Measurements from ENCODE around the gene RNF223. TPM values are rescaled to one million over a fixed set of nuclear protein-coding genes. Genes with fewer than 3 reads are reported as not detected.

The RNF223 gene
- total and polyA plus RNA-seq, 4 donors = 0.20 TPM; not detected in 3

DNA sequence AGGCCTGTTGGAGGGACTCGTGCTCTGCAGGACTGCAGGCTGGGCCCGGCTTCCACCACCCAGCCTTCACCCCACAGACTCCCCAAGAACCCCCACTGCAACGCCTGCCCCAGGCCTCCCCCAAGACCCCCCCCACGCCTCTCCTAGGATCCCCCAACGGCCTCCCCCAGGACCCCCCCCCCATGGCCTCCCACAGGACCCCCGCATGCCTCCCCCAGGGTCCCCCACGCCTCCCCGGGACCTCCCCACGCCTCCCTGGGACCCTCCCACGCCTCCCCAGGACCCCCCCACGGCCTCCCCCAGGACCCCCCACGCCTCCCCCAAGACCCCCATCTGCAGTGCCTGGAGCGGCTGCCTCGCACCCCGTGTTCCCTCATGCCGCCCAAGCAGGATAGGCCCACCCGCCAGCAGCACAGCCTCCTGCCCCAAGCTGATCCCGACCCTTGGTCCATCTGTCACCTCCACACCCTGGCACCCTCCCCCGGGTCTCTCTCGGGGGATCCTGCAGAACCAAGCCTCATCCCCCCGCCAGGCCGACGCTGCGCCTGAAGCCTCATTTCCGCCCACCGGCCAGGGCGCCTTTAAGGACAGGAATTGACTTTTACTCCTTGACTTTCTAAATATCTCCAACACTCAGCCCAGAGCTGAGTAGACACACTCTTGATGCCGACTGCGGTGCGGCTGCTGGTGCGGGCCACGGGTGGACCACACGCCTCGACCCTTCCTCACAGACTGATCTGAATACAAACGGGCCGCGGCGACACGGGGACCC, 14.1 kb upstream of the RNF223 start:
- Histone ChIP-seq H3K27ac (ENCODE audit: low read depth, low read length) (no peak overlapping the region), H3K36me3 (ENCODE audit: control insufficient read depth, insufficient read depth, low read length) (peaks cover 89% of the 10 kb centered on the region), H3K4me3 (ENCODE audit: low read depth, low read length) (no peak overlapping the region), H3K9me3 (ENCODE audit: control insufficient read depth, insufficient read depth, low read length) (no peaks in the 10 kb centered on the region), H3K27me3 (ENCODE audit: control insufficient read depth, insufficient read depth, low read length) (no peaks in the 10 kb centered on the region), H3K4me1 (ENCODE audit: control insufficient read depth, insufficient read depth, low read length) (no peaks in the 10 kb centered on the region)
- no peak for DNase-seq (ENCODE audit: low read depth in 4 of 6, low spot score in 6 of 6)
- 94% methylated on average over 26 of the region's 39 CpGs for WGBS (ENCODE audit: insufficient coverage)

DNA sequence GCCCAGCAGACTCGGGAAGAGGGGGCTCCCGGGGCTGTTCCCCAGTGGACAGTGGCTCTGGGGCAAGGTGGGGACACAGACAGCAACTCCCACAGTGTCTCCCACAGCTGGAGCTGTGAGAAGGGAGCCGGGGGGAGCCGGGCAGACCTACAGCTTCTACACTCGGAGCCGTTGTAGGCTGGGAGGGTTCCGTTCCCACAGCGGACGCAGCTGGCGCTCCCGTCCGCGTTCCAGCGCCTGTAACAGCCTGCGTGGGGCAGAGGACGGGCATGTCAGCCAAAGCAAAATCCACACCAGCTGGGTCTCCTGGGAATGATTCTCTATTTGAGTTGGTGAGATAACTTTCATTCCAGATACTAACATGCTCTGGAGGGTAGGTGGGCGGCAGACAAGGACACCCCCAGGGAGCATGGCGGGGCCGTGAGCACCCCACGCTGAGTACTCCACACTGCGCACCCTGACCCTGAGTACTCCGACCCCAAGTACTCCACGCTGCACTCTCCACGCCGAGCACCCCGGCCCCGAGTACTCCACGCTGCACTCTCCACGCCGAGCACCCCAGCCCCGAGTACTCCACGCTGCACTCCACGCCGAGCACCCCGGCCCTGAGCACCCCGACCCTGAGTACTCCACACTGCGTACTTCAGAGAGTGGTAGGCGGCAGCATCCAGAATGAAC, 13.4 kb upstream of the RNF223 start:
- H3K27me3 ChIP-seq (ENCODE audit: control insufficient read depth, insufficient read depth, low read length) = no peaks in the 10 kb centered on the region
- H3K4me1 ChIP-seq (ENCODE audit: control insufficient read depth, insufficient read depth, low read length) = no peaks in the 10 kb centered on the region
- no peak overlapping the region for H3K27ac ChIP-seq (ENCODE audit: low read depth, low read length)
- no peaks in the 10 kb centered on the region for H3K9me3 ChIP-seq (ENCODE audit: control insufficient read depth, insufficient read depth, low read length)
- WGBS (ENCODE audit: insufficient coverage) = 94% methylated on average over 29 of the region's 38 CpGs
- H3K36me3 ChIP-seq (ENCODE audit: control insufficient read depth, insufficient read depth, low read length) = peaks cover 95% of the 10 kb centered on the region
- no peak for DNase-seq (ENCODE audit: low read depth in 4 of 6, low spot score in 6 of 6)
- H3K4me3 ChIP-seq (ENCODE audit: low read depth, low read length) = no peak overlapping the region

DNA sequence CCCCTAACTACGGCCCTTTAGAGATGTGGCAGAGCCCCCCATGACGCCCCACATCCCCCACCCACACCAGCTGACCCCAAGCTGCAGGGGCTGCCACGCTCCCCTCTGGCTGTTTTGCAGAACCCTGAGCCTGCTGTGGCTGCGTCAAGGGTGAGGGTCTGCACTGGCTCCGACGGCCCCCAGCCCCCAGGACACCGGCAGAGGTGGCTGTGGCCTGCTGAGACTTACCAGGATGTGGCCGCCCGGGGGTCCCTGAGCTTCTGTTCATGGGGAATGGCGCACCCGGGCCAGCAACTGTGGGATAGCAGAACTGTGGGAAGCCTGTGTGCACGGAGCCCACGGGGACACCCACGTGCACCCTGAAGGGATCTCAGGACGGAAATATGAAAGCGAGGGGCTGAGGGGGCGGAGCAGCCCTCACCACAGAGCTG, 12.8 kb upstream of the RNF223 start:
- no peaks in the 10 kb centered on the region for H3K27me3 ChIP-seq (ENCODE audit: control insufficient read depth, insufficient read depth, low read length)
- whole genome bisulfite sequencing (ENCODE audit: insufficient coverage) = 91% methylated on average over 17 of the region's 17 CpGs
- no peaks in the 10 kb centered on the region for H3K4me1 ChIP-seq (ENCODE audit: control insufficient read depth, insufficient read depth, low read length)
- H3K27ac ChIP-seq (ENCODE audit: low read depth, low read length) = no peak overlapping the region
- no peak overlapping the region for H3K4me3 ChIP-seq (ENCODE audit: low read depth, low read length)
- no peak for DNase-seq (ENCODE audit: low read depth in 4 of 6, low spot score in 6 of 6)
- H3K9me3 ChIP-seq (ENCODE audit: control insufficient read depth, insufficient read depth, low read length) = no peaks in the 10 kb centered on the region
- peaks cover 95% of the 10 kb centered on the region for H3K36me3 ChIP-seq (ENCODE audit: control insufficient read depth, insufficient read depth, low read length)

DNA sequence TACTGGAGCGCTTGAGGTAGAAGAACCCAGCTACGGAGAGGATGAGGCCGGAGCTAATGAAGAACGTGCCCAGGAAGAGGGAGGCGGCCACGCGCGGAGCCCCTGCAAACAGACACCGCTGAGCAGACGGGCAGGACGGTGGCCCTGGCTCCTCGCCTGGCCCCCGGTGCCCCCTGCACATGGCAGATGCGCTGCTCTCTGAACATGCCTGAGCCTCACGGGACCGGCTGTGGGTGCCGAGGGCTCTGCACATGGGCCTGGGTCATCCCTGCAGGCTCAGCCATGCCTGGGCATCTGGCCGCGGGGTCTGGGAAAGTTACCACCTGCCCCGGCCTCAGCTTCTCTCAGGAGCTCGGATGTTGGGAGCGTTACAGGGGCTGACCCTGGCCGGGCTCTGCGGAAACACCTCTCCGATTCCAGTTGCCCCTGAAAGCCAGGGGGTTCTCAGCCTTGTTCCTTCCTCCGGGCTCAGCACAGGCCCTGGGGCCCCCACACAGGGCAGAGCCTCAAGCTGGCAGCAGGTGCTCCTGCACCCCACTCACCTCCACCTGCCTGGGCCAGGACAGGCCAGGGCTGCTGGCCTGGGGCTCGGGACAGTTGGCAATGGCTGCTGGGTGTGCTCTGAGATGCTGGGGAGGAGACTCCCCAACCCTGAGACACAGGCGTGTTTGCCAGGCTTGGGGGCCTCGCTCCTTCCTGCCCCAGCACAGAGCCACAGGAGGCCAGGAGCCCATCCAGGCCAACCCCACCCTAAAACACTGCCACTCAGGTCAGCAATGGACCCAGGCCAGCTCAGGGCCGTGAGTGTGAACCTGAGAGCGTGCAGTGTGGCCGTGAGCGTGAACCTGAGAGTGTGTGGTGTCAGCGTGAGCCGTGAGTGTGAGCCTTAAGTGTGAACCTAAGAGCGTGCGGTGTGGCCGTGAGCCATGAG, 12.1 kb upstream of the RNF223 start:
- 91% methylated on average over 35 of the region's 38 CpGs for WGBS (ENCODE audit: insufficient coverage)
- Histone ChIP-seq H3K9me3 (ENCODE audit: control insufficient read depth, insufficient read depth, low read length) (no peaks in the 10 kb centered on the region), H3K36me3 (ENCODE audit: control insufficient read depth, insufficient read depth, low read length) (peaks cover 98% of the 10 kb centered on the region), H3K4me1 (ENCODE audit: control insufficient read depth, insufficient read depth, low read length) (no peaks in the 10 kb centered on the region), H3K4me3 (ENCODE audit: low read depth, low read length) (no peak overlapping the region), H3K27me3 (ENCODE audit: control insufficient read depth, insufficient read depth, low read length) (no peaks in the 10 kb centered on the region), H3K27ac (ENCODE audit: low read depth, low read length) (no peak overlapping the region)
- DNase-seq (ENCODE audit: low read depth in 4 of 6, low spot score in 6 of 6) = no peak

GRCh38 chr1:1085171-1085841, 11.2 kb upstream of the RNF223 start:
- Histone ChIP-seq H3K27ac (ENCODE audit: low read depth, low read length) (no peak overlapping the region), H3K9me3 (ENCODE audit: control insufficient read depth, insufficient read depth, low read length) (no peaks in the 10 kb centered on the region), H3K36me3 (ENCODE audit: control insufficient read depth, insufficient read depth, low read length) (peaks cover 90% of the 10 kb centered on the region), H3K4me3 (ENCODE audit: low read depth, low read length) (no peak overlapping the region), H3K27me3 (ENCODE audit: control insufficient read depth, insufficient read depth, low read length) (peaks cover under 1% of the 10 kb centered on the region), H3K4me1 (ENCODE audit: control insufficient read depth, insufficient read depth, low read length) (peaks cover 4% of the 10 kb centered on the region)
- 92% methylated on average over 30 of the region's 30 CpGs for WGBS (ENCODE audit: insufficient coverage)
- no peak for DNase-seq (ENCODE audit: low read depth in 4 of 6, low spot score in 6 of 6)

- peaks cover 83% of the 10 kb centered on the region for H3K36me3 ChIP-seq (ENCODE audit: control insufficient read depth, insufficient read depth, low read length)
- H3K9me3 ChIP-seq (ENCODE audit: control insufficient read depth, insufficient read depth, low read length) = no peaks in the 10 kb centered on the region
- DNase-seq (ENCODE audit: low read depth in 4 of 6, low spot score in 6 of 6) = no peak
- WGBS (ENCODE audit: insufficient coverage) = 93% methylated on average over 38 of the region's 38 CpGs
- no peak overlapping the region for H3K27ac ChIP-seq (ENCODE audit: low read depth, low read length)
- peaks cover 11% of the 10 kb centered on the region for H3K4me1 ChIP-seq (ENCODE audit: control insufficient read depth, insufficient read depth, low read length)
- no peak overlapping the region for H3K4me3 ChIP-seq (ENCODE audit: low read depth, low read length)
- peaks cover 6% of the 10 kb centered on the region for H3K27me3 ChIP-seq (ENCODE audit: control insufficient read depth, insufficient read depth, low read length)
Observed at GRCh38 chr1:1084372-1085170, 10.5 kb upstream of the RNF223 start.

DNA sequence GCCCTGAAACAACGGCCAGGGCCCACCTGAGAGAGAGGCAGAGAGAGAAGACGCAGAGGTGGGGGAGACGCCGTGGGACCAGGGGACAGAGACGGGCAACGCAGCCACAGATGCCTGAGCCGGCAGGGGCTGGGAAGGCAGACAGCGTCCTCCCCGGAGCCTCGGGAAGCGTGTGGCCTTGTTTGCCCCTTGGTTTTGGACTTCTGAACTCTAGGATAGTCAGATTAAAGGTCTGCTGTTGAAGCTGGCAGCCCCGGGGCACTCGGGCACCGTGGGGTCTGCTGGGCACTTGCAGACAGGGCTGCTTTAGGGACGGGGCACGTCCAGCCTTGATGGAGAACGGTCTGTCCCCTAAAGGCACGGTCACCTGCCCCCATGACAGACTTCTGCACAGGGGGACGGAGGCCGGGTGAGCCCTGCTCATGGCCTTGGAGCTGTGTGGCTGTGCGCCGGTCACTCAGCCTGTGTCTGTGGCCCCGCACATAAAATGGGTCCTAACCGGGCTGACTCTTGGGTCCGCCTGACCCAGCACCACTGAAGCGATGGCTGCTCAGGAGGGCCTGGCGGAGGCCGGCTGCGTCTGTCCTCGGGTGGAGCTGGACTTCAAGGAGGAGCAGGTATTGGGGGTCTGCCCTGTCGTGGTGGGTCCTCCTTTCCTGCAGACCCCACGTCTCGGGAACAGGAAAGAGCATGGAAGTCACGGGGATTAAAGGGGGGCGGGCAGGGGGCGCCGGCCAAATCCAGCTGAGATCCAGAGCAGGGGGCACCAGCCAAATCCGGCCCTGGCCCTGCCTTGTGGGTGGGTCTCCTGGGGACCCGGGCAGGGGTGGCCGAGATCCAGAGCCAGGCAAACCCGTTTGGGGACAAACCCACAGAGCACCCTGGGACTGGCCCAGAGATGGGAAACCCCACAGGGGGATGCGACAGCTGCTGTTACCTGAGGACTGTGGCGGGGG, 9.6 kb upstream of the RNF223 start:
- Histone ChIP-seq H3K4me1 (ENCODE audit: control insufficient read depth, insufficient read depth, low read length) (peaks cover 16% of the 10 kb centered on the region), H3K27me3 (ENCODE audit: control insufficient read depth, insufficient read depth, low read length) (peaks cover 10% of the 10 kb centered on the region), H3K4me3 (ENCODE audit: low read depth, low read length) (no peak overlapping the region), H3K36me3 (ENCODE audit: control insufficient read depth, insufficient read depth, low read length) (peaks cover 74% of the 10 kb centered on the region), H3K9me3 (ENCODE audit: control insufficient read depth, insufficient read depth, low read length) (no peaks in the 10 kb centered on the region), H3K27ac (ENCODE audit: low read depth, low read length) (no peak overlapping the region)
- WGBS (ENCODE audit: insufficient coverage) = 92% methylated on average over 42 of the region's 43 CpGs
- DNase-seq (ENCODE audit: low read depth in 4 of 6, low spot score in 6 of 6) = no peak

GRCh38 chr1:1082776-1083415, 8.8 kb upstream of the RNF223 start:
- DNase-seq (ENCODE audit: low read depth in 4 of 6, low spot score in 6 of 6) = no peak
- Histone ChIP-seq H3K27ac (ENCODE audit: low read depth, low read length) (no peak overlapping the region), H3K4me1 (ENCODE audit: control insufficient read depth, insufficient read depth, low read length) (peaks cover 16% of the 10 kb centered on the region), H3K27me3 (ENCODE audit: control insufficient read depth, insufficient read depth, low read length) (peaks cover 10% of the 10 kb centered on the region), H3K4me3 (ENCODE audit: low read depth, low read length) (no peak overlapping the region), H3K9me3 (ENCODE audit: control insufficient read depth, insufficient read depth, low read length) (no peaks in the 10 kb centered on the region), H3K36me3 (ENCODE audit: control insufficient read depth, insufficient read depth, low read length) (peaks cover 68% of the 10 kb centered on the region)
- 91% methylated on average over 40 of the region's 40 CpGs for WGBS (ENCODE audit: insufficient coverage)
